Loucy (cell line): Measurements from ENCODE around the gene TMEM201.

Experiments used
- EZH2phosphoT487 ChIP-seq: fragments of 200-600 bp; IDR thresholded peaks from 2 replicates; pipeline ENCODE4 v1.6.1; 2018; ENCODE audit warnings: antibody characterized with exemption, mild to moderate bottlenecking, moderate library complexity, borderline replicate concordance
- TF ChIP-seq, protein P1 (sequence below): fragments of 200-600 bp; sonication (generic); conservative IDR thresholded peaks from 2 replicates; pipeline ENCODE4 v1.5.1; 2014; ENCODE audit warnings: mild to moderate bottlenecking, antibody characterized with exemption, low read length

- TF ChIP-seq, protein P1, sequence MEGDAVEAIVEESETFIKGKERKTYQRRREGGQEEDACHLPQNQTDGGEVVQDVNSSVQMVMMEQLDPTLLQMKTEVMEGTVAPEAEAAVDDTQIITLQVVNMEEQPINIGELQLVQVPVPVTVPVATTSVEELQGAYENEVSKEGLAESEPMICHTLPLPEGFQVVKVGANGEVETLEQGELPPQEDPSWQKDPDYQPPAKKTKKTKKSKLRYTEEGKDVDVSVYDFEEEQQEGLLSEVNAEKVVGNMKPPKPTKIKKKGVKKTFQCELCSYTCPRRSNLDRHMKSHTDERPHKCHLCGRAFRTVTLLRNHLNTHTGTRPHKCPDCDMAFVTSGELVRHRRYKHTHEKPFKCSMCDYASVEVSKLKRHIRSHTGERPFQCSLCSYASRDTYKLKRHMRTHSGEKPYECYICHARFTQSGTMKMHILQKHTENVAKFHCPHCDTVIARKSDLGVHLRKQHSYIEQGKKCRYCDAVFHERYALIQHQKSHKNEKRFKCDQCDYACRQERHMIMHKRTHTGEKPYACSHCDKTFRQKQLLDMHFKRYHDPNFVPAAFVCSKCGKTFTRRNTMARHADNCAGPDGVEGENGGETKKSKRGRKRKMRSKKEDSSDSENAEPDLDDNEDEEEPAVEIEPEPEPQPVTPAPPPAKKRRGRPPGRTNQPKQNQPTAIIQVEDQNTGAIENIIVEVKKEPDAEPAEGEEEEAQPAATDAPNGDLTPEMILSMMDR, result no peak
- TF ChIP-seq EZH2phosphoT487, result no peak
Observed at GRCh38 chr1:9630331-9631111, 41.8 kb downstream of the TMEM201 start.
